GM18873 (cell line): ENCODE measurements around the gene PTGER2.

ENCODE experiments used
- ATAC-seq: cut with Tn5 transposase; IDR thresholded peaks from one replicate; pipeline ENCODE4 v1.9.1; 2021; ENCODE audit warnings: mild to moderate bottlenecking, moderate library complexity, moderate number of reproducible peaks; ENCODE audit not compliant: unreplicated experiment, low FRiP score

The PTGER2 gene

DNA sequence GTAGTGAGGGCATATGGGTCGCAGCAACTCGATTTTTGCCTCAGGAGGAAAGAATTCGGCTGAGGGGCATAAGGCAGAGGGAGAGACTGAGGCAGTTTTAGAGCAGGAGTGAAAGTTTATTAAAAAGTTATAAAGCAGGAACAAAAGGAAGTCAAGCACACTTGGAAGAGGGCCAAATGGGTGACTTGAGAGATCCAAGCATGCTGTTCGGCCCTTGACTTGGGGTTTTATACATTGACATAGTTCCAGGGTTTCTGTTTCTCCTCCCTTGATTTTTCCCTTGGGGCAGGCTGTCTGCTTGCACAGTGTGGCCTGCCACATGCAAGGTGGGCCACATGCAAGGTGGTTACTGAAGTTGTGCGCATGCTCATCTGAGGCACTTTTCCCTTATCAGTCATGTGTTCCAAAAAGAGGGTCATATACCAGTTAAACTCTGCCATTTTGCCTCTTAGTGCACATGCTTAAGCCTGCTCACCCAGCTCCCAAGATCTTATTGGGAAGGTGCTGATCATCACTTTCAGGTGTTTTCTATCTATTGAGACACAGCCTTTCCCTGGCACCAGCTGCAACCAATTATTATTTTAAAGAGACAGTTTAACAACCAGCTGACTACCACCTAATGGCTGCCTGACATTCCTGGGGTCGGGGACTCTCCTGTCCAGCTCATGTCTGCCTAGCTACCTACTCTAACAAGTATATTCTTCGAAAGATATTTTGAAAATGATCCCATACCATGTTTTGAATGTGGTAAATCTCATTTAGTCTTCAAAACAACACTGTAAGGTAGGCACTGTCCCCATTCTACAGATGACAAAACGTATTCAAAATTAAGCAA lies 19.9 kb downstream of the PTGER2 start:
- no peak for ATAC-seq

DNA sequence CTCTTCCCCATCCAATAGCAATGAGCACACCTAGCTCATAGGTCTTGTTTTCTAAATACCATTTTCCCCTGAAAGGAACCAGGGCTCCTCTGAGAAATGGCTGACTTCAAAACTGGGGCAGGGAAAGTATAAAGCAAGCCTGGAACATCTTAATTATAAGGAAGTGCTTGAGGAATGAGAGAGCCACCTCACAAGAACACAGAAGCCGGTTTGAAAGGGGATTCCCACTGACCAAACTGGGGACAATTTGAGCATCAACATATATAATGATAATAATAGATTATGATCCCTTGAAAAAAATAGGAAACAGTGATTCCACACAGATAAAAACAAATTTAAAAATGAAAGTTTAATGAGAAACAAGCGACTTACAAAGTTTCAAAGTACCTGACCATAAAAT lies 22.1 kb downstream of the PTGER2 start:
- ATAC-seq = no peak

DNA sequence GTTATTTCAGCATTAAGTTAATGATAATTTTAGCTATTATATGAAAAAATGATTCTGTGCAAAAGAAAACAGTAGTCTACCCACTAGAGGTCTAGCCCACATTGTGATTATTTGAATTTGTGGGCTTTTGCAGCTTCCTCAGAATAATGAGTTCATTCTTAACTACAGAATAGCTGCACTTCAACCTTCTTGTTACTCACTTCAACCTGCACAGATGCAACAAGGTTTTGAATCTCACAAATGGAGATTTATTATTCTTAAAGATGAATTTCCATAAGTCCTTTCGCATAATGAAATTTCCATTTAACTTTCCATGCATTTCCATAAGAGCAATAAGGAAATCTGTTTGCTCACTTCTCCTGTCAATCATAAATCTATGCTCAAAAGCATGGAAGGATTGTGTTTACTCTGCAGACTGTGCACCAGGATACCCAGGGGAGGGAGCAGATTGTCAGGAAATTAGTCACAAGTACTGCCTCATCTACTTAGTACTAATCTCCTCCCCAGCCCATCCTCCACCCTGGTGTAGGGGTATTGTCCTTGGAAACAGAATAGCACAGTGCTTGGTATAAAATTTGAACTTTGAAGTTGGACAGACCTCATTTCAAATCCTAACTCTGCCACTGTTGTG lies 24.1 kb downstream of the PTGER2 start:
- ATAC-seq = no peak

DNA sequence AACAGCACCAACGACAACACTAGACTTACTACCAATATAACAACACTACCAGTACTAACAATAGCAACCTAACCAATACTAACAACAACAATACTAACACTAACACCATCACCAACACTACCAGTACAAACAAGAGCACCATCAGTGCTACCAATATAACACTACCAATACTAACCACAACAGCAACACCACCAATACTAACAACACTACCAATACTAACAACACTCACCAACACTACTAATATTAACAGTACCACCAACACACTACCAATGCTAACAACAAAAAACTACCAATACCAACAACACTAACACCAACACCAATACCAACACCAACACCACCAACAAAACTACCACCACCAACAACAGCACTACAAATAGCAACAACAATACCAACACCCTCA lies 25.1 kb downstream of the PTGER2 start:
- ATAC-seq = no peak

DNA sequence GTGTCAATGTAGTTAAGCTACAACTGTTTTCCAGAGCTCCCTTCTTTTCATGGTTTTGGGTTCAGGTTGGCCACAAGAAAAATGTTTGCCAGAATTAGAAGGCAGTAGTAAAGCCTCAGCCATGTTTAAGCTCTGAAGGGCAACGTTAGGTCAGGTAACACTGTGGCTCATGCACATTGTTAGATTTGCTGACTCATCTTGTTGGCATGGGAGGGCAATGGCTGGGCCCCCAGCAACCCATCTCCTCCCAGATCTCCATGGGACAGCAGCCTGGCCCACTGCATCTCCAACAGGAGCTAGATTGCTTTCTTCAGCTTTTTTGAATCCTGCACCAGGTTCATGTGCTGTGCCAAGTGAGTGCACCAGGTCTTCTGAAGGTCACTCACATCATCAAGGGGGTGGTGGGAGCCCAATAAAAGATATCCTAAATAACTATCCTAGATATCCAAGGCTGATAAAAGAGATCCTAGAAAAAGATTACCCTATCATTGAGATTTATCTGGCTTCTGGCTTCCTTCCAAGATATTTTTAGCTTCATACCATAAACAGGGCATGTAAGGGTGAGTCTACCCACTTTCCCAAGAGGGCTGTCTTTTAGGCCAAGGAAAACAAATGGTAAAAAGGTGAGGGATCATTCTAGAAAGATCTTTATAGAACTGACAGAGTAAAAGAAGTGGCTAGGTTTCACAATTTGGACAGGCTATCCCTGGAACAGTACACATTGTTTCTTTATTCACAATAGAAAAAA lies 28.9 kb downstream of the PTGER2 start:
- no peak for ATAC-seq

DNA sequence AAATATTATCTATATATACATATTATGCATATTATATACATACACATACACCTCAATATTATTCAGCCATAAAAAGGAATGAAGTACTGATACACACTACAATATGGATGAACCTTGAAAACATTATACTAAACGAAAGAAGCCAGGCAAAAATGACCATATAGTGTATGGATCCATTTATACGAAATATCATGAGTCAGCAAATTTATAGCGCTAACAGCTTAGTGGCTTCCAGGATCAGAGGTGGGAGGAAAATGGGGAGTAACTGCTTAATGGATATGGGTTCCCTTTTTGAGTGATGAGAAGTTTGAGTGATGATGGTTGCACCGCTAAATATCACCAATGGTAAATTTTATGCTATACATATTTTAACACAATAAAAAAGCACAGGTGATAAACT lies 32.7 kb downstream of the PTGER2 start:
- no peak for ATAC-seq

DNA sequence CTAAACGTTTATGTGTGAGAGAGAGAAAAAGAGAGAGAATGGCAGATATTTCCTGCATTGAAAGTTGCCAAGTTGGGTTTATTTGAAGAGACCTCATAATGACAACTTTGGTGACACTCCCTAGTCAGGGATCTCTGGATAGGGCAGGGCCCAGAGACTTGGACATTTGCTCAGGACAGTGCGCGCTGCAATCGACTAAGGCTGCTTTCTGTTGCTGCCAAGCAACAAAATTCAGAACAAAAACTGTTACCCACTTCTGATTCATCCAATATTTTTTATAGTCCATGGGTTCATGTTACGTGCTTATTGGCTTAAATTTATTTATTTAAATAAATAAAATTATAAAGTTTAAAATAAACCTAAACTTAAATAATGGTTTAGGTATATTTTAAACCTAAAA lies 34.2 kb downstream of the PTGER2 start:
- ATAC-seq = no peak

DNA sequence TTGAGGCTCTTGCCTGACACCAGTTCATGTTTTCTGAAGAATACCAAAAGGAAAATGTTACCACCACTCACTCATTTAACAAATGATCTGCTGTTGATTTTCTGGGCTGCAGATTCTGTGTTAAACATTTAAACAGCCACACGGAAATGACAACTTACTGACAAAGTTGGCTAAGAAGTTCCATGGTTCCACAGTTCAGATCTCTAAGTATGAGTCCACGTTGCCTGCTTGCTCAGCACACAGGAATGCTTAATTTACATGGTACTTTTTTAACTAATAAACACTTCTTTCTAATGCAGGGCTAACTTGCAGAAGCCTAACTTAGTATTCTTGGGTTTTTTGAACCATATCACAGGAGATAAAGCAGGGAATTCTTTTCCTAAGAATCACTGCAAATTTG lies 34.7 kb downstream of the PTGER2 start:
- ATAC-seq = no peak

DNA sequence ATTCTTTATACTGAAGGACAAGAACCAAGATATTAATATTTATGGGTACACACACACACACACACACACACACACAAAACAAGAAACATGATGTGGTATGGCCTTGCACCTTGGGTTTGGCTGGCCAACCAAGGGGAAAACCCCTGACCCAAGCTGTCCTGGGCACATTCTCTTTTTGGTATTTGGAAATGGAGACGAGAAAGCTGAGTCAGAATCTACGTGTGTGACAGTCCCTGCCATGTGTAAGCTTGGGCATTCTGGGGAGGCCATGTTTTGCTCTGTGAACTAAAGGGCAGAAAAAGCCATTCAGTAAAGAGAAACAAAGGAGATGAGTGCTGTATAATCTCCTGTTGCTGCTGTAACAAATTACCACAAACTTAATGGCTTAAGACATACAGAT lies 35.6 kb downstream of the PTGER2 start:
- ATAC-seq = no peak

DNA sequence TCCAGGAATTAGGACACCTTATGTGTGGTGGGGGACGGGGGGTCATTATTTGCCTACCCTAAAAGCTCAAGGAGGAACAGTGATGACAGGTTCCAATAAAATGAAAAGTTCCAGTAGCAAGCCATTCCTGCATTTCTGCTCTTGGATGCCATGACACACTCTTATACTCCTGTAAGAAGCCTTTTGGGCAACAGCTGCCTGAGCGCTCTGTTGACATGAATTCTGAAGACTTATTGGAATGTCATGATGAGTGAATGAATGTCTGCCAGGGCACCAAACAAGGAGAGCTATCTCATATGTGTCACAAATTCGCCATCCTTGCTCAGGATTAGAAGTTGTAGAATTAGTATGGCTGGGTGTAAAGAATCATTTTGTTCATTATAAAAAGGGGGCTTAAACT lies 36.3 kb downstream of the PTGER2 start:
- no peak for ATAC-seq

DNA sequence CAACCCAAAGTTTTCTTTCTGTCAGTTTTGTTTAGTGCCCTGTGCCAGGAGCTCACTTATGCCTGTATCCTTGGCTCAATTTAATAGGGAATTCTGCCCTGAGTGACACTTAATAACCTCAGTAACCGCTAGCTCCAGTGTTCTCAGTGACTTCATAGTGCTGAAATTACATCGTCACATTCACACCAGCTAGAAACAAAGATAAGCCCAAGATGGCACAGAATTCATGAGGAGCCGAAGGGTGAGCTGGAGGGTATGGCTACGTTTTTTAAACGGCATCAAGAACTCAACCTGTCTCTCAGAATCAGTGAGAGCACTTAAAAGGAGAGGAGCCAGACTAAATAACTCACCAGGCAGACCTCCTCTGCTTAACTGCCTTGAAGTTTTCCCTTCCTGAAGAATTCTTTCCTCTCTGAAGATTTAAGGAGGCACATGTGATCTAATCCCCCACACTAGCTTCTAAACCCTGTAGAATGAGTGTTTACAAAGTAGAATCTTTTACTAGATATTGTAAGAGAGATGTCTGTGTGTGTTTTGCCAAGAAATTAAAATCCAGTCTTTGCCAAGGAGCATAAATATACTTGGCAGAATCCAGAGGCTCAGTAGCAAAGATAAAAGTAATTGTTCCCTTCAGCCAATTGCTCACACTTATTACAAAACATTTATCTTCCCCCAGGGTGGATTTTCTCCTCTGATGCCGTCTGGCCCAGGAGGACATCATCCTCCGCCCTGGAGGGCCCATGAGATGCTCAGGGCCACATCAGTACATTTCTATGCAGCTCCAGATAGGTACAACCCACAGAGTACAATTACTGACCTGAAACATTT lies 37.3 kb downstream of the PTGER2 start:
- ATAC-seq = peak; percentile 29

DNA sequence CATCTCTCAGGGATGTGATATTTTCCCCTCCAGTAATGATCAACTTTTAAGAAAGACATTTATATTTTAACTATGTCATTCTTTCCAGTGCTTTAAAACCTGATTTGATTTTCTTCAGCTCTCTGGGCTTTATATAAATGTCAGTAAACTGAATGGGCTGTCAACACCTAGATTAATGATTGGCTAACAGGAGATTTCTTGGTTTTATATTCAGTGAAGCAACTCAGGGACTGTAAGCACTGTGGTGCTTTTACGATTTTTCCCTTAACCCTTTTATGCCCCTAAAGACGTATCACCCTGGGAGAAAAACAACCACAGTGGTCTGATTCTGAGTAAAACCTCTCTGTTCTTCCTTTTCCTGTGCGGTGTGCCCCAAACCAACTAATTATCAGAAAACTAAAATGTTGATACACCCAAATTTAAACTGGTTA lies 38.0 kb downstream of the PTGER2 start:
- ATAC-seq = peak; percentile 83

DNA sequence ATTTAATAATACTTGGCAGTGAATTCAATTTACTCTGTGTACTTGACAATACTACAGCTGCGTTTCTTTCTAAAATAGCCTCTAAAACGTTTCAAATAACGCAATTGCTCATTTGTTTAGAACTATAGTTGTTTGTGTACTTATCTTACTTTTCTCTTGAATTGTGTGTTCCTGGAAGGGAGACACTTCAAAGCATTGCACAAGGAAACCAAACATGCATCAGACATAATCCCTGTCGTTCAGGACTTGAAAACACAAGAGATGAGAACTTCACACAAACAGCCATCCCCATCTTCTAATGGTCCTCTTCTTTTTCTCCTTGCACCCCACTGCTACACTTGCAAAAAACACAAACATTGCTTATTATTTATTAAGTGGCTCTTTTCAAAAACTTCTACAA lies 38.5 kb downstream of the PTGER2 start:
- ATAC-seq = peak; percentile 5

DNA sequence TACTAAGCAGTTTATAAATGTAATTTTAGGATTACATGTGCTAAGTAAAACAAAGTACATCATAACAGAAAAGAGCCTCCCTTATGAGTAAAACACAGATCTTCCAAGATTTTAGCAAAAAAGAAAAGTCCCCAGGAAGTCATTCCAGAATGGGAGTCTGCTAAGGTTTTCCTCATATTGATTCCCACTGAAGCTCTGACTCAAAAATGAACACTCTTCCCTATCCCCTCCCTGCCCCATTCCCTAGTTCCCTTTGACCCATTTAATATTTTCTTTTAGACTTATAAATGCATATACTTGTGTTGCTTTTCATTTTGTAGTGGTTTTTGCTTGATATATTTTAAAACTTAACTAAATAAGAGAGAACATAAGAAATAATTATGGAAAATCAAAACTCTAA lies 40.1 kb downstream of the PTGER2 start:
- no peak for ATAC-seq

DNA sequence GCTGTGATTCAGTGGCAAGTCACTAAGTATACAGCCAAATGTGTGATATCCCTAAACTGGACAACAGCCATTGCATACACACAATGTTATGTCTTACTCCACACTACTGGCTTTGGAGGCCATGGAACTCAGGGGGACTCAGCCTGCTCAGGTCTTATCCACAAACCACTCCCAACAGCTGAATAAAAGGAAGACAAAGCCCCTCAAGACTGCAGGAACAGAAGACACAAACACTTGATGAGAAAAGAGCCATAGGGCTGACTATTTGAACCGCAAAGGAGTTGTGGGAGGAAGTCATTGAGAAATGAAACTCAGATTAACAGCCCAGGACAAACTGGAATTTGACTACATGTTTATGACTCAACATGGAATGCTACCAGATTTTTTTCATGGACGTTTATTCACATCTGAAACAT lies 40.9 kb downstream of the PTGER2 start:
- ATAC-seq = no peak

DNA sequence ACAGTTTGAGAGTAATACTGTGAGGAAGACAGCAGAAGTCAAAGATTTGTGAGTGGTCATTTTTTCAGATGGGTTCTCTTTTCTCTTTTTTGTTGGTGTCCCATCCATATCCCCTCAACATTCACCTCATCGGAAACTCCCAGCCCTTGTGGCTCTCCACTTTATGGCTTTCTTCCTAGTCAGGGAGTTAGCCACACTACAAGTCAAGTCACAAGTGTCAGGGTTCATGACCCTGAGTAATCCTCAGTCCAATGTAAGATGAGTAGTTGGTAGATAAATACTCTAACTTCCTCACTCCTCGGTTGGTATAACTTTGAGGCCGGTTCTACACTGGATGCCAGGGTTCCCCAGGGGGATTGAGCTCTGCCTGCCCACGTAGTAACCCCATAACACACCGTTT lies 41.4 kb downstream of the PTGER2 start:
- ATAC-seq = no peak

DNA sequence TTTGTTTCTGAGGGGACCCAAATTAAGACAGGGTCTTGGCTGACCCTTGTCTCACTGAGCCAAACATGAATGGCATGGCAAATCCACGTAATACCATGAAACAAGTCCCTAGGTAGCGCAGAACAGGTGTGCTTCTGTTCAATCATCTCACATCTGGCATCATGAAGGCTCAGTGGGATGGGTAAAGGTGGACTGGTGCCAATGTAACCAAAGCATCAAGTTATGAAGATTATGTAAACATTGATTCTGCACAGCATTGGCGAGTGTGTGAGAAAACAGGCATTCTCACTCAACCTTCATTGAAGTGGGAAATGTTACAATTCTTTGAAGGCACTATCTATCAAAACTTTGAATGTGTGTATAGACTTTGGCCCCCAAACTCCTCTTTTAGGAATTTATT lies 41.9 kb downstream of the PTGER2 start:
- no peak for ATAC-seq

DNA sequence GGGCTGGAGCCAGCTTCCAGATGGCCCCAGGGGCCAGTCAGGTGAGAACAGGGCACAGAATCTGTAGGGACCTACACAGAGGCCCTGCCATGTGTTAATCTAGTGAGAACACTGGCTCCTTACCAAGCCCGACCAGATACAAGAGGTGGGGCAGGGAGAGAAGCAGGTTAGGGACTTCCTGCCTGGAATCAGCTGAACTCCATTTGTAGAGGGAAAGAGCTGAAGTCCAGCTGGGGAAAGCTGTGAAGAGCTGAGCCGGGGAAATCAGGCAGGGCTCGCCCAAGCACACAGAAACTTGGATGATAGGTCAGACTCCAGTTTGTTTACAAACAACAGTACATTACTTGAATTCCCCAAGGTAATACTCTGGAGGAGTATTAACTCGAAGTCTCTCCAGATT lies 46.7 kb downstream of the PTGER2 start:
- no peak for ATAC-seq

DNA sequence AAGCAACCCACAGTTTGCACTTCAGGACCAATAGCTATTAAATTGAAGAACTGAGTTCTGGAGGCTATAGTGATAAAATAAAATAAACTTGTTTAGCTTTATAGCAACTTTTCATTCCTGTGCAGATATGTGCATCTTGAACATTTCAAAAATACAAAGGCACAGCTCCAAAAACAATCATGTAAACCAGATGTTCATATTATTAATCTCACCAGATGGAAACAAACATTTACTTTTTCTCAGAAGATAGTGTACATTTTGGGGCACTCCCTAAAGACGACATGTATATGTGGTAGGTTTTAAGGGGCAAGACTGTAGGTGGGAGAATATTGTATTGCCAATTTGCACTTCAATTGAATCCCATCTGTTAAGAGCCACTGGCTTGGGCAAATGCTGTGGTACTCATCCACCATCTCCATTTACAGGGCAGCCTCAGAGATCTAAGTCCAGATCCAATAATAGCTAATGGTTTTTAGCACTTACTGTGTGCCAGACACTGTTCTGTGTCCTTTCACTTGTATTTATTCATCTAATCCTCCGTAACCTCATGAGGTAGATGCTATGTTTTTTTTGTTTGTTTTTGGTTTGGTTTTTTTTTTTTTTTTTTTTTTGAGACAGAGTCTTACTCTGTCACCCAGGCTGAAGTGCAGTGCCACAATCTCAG lies 49.1 kb downstream of the PTGER2 start:
- no peak for ATAC-seq

DNA sequence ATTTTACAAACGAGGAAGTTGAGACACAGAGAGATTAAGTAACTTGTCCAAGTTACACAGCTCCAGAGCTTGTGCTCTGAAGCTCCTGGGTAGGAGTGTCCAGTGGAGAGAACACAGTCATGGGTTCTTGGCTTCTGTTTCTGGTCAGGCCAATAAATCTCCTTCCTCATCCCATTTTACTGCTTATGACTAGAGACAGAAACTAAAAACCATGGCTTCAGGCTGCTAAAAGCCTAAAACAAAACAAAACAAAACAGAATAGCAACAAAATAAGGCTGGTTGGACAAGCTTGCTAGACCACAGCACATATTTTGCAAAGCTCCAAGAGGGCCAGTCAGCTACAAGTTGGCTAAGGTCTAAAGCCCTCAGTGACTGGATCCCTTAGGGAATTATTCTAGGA lies 49.8 kb downstream of the PTGER2 start:
- no peak for ATAC-seq
